ENCODE results near the gene STX3.

Gene STX3

DNA sequence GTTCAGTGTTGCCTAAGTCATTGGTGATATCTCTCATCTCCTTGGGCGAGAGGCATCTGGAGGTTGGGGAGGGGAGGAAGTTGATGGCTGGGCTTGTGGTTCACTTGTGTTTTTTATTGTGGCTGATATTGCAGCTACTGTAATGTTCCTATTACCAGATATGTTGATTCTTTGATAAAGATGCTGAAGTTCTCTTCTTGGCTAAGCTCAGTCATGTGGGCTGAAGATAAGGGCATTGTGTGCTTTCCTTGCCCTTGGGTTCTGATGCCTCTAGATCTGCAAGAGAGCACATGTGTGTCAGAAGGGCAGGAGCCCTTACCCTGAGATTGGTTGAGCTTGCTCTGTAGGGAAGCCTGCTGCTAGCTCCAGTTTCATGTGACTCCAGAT, 12.0 kb downstream of the STX3 start:
- H3K27ac ChIP-seq, result no peak overlapping the region
- peaks cover 0 to 12% (median 1%) of the 10 kb centered on the region in 4 donors for H3K4me1 ChIP-seq

DNA sequence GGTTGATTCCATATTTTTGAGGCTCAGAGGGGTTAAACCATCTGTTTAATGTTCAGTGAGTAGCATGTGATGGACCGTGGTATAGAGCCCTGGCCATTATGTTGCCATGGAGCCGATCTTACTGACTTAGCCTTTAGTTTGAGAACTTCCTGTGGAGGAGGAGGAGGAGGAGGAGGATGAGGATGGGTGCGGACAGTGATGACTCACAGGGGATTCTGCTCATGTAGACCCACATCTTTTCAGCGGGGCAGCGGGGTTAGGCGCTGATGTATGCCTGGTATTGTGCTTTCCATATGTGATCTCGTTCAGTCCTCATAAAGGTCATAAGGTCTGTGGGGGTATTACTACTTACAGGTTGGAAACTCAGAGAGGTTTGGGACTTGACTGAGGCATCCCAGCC, 13.9 kb downstream of the STX3 start:
- TF ChIP-seq, protein P1, sequence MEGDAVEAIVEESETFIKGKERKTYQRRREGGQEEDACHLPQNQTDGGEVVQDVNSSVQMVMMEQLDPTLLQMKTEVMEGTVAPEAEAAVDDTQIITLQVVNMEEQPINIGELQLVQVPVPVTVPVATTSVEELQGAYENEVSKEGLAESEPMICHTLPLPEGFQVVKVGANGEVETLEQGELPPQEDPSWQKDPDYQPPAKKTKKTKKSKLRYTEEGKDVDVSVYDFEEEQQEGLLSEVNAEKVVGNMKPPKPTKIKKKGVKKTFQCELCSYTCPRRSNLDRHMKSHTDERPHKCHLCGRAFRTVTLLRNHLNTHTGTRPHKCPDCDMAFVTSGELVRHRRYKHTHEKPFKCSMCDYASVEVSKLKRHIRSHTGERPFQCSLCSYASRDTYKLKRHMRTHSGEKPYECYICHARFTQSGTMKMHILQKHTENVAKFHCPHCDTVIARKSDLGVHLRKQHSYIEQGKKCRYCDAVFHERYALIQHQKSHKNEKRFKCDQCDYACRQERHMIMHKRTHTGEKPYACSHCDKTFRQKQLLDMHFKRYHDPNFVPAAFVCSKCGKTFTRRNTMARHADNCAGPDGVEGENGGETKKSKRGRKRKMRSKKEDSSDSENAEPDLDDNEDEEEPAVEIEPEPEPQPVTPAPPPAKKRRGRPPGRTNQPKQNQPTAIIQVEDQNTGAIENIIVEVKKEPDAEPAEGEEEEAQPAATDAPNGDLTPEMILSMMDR (IDR thresholded peaks at IDR 0.05), result no peak
- Histone ChIP-seq H3K9me3 (no peaks in the 10 kb centered on the region), H3K4me1 (peaks cover 0 to 6% (median 0%) of the 10 kb centered on the region in 4 donors), H3K27me3 (no peaks in the 10 kb centered on the region), H3K27ac (no peak overlapping the region), H3K36me3 (peaks cover 5 to 10% (median 9%) of the 10 kb centered on the region in 3 donors), H3K4me3 (no peak overlapping the region)
- intact Hi-C loops (cut with DNase I; ENCODE audit: low total_unique reads), result no loop called here
- no peak for DNase-seq

More for the DNA sequence above, 12.0 kb downstream of the STX3 start:
- Histone ChIP-seq H3K36me3 (peaks cover 0 to 6% (median 0%) of the 10 kb centered on the region in 3 donors), H3K9me3 (no peaks in the 10 kb centered on the region), H3K4me3 (no peak overlapping the region), H3K27me3 (no peaks in the 10 kb centered on the region)
- no peak for DNase-seq
- intact Hi-C loops (cut with DNase I; ENCODE audit: low total_unique reads), result no loop called here
- TF ChIP-seq, protein P1 (IDR thresholded peaks at IDR 0.05), result no peak

- Histone ChIP-seq H3K27me3 (no peaks in the 10 kb centered on the region), H3K9me3 (no peaks in the 10 kb centered on the region), H3K4me3 (no peak overlapping the region), H3K36me3 (peaks cover 12 to 16% (median 16%) of the 10 kb centered on the region in 3 donors), H3K4me1 (peaks cover 0 to 6% (median 0%) of the 10 kb centered on the region in 4 donors), H3K27ac (no peak overlapping the region)
- DNase-seq, result no peak
- intact Hi-C loops (cut with DNase I; ENCODE audit: low total_unique reads), result no loop called here
- TF ChIP-seq, protein P1 (IDR thresholded peaks at IDR 0.05), result no peak
Measured at GRCh38 chr11:59769828-59770227, 14.7 kb downstream of the STX3 start.

- Histone ChIP-seq H3K36me3 (peaks cover 17 to 21% (median 20%) of the 10 kb centered on the region in 3 donors), H3K27ac (no peak overlapping the region), H3K4me3 (no peak overlapping the region), H3K9me3 (no peaks in the 10 kb centered on the region), H3K27me3 (no peaks in the 10 kb centered on the region), H3K4me1 (peaks cover 0 to 4% (median 0%) of the 10 kb centered on the region in 4 donors)
- TF ChIP-seq, protein P1 (IDR thresholded peaks at IDR 0.05), result no peak
- DNase-seq, result no peak
- intact Hi-C loops (cut with DNase I; ENCODE audit: low total_unique reads), result no loop called here
Measured at GRCh38 chr11:59770319-59770718, 15.1 kb downstream of the STX3 start.

GRCh38 chr11:59770869-59771268, 15.7 kb downstream of the STX3 start:
- Histone ChIP-seq H3K4me1 (no peaks in the 10 kb centered on the region), H3K9me3 (no peaks in the 10 kb centered on the region), H3K36me3 (peaks cover 18 to 27% (median 24%) of the 10 kb centered on the region in 3 donors), H3K27ac (no peak overlapping the region), H3K4me3 (no peak overlapping the region), H3K27me3 (no peaks in the 10 kb centered on the region)
- TF ChIP-seq, protein P1 (IDR thresholded peaks at IDR 0.05), result no peak
- intact Hi-C loops (cut with DNase I; ENCODE audit: low total_unique reads), result no loop called here
- DNase-seq, result no peak

DNA sequence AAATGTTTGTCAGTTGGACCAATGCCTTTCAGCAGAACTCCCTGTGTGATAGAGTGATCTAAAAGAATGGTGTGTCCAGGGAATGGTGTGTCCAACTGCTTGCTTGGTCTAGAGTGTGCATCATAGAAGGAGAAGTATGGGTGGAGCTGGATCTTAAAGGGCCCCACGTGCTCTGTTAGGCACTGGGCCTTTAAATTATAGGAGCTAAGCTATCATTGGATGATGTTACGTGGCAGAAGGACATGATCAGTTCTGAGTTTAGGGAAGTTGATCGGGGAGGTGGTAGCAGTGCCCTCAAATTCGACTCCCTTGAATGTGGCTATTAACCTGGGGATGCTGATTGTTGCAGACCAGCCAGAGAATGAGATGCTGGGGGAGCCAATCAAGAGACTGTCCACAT, 16.4 kb downstream of the STX3 start:
- DNase-seq, result no peak
- H3K4me1 ChIP-seq, result no peaks in the 10 kb centered on the region
- H3K36me3 ChIP-seq, result peaks cover 18 to 32% (median 24%) of the 10 kb centered on the region in 3 donors
- H3K4me3 ChIP-seq, result no peak overlapping the region
- no peaks in the 10 kb centered on the region for H3K27me3 ChIP-seq
- no peak overlapping the region for H3K27ac ChIP-seq
- intact Hi-C loops (cut with DNase I; ENCODE audit: low total_unique reads), result no loop called here
- H3K9me3 ChIP-seq, result no peaks in the 10 kb centered on the region
- TF ChIP-seq, protein P1 (IDR thresholded peaks at IDR 0.05), result no peak

All from tibial artery (tissue), 4 donors.